GM21717 (cell line): ENCODE measurements around the gene ITGB5.
"Not testable (repeated sequence)": the region's sequence is repeated elsewhere in the genome, so short reads cannot be mapped to it uniquely, and the experiment has no call there.

Experiments
- ATAC-seq: cut with Tn5 transposase; IDR thresholded peaks from one replicate; pipeline ENCODE4 v1.9.1; 2021; ENCODE audit warnings: mild to moderate bottlenecking, moderate library complexity; ENCODE audit not compliant: unreplicated experiment

ITGB5 gene

DNA sequence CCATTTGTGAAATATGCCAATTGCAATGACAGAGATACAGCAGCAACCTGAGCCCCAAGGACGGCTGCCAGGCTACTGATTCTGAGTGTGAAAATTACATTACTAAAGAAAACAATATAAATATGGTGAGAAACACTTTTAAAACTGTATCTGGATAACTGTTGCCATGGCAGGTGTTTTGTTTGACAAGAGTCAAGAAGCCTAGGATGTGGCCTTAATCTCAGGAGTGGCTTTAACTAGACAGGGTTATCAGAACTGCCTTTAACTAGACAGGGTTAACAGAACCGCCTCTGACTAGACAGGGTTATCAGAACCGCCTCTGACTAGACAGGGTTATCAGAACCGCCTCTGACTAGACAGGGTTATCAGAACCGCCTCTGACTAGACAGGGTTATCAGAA, 98.1 kb downstream of the ITGB5 start:
- not testable (repeated sequence) for ATAC-seq

DNA sequence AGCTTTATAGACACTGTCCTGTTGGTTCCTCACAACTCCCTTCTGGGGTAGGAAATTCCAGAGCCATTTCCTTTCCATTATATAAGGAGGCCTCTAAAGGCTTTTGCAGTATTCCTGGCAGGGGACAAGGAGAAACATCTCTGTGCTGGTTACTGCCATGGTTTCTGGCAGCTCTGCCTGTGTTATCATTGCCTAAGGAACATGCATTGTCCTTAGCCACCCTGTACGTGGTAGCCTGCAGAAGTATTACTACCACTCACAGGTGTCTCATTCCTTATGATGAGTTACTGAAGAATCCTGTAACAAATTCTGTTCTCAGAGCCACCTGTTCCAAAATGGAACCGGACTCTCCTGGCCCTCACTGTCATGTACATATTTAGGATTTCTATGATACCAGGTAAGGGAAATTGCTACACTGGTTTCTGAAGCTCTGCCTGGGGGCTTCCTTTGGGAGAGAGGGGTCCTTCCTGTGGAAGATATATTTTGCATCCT, 98.9 kb downstream of the ITGB5 start:
- no peak for ATAC-seq

DNA sequence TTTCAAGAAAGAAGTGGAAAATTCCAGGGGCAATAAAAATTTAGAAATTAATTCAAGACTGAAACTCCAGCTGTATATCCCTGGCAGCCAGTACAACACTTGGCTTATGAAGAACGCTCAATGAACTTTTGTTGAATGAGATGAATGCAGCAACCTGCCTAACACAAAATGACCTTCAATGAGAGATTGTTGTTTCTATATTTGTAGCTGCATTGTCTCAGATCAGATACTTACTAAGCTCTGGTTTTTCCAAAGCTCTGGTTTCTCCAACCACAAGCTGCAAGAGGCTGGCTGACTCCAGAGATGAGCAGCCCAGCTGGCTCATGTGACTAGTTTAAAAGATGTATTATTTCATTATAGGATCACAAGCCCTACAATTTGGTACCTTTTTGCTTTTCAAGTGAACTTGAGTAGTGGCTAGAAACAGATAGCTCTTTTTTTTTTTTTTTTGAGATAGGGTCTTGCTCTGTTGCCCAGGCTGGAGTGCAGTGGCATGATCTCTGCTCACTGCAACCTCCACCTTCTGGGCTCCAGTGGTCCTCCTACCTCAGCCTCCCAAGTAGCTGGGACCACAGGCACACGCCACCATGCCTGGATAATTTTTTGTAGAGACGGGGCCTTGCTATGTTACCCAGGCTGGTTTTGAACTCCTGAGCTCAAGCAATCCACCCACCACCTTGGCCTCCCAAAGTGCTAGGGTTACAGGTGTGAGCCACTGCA, 99.5 kb downstream of the ITGB5 start:
- no peak for ATAC-seq

DNA sequence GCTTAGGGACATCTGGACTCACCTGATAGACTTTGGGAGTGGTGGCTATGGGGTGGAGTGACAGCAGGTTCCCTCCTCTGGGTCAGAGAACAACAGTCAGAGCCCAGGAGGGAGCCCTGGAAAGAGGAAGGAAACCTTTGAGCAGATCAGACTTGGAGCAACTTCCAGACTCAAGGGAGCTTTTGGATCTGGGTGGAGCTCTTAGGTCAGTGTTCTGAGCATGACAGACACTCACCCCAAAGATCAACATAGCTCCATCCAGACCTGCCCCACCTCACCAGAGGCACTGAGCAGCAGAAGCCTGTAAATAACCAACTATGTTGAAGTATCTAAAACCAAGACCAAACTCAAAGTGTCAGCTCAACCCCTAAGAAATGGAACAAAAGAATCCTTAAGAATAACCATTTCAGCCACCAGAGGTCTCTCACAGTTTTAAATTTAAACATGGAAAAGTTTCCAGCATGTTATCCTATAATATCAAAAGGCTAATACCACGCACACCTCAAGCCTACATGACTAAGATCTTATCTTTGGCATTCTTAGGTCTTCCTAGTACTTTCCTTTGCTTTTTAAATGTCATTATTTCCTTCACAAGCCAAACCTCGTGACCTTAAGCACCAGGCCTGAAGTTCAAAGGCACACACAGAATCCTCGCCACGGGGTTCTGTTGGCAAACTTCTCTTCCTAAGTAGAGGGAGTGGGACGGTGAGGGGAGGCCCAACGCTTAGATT, 100.5 kb downstream of the ITGB5 start:
- ATAC-seq: no peak

DNA sequence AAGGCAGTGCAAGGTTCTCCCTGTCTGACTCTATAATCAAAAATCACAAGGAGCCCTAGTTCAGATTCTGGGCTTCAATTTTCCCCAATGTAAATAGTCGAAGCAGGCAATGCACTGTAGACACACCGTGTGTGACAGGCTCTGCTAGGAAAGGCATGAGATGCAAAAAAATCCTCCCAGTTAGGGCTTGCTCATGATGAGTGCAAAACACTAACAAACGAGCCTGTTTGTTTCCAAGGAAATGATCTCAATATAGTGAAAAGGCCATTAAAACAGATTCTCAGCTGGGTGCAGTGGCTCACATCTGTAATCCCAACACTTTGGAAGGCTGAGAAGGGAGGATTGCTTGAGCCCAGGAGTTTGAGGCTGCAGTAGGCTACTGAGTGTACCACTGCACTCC, 101.2 kb downstream of the ITGB5 start:
- no peak for ATAC-seq

DNA sequence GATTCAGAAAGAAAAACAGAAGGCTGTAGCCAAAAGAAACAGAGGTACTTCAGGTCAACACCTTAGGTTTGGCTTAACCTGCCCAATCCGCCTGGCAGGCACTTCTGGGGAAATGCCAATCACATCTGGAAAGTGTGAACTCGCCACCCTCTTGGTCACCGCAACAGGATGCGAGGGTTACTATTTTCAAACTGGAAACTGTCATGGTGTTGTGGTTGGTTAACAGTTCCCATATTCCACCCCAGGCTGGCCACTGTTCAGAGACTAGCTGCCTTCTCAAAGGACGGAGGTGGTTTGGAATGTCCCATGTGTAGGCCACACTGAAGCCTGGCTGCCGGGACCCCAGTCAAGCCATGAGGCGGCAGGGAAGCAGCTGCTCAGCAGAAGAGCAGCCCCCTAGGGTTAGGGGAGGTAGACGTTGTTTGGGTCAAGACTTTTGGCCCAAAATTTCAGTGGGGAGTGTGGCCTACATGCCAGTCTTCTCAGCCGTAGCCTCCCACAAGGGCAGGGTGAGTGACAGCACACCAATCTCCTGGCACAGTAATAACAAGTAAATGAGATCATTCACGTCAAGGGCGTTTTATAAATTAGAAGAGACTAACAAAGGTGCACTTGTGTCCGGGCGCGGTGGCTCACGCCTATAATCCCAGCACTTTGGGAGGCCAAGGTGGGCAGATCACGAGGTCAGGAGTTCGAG, 102.3 kb downstream of the ITGB5 start:
- ATAC-seq: peak; percentile 66

DNA sequence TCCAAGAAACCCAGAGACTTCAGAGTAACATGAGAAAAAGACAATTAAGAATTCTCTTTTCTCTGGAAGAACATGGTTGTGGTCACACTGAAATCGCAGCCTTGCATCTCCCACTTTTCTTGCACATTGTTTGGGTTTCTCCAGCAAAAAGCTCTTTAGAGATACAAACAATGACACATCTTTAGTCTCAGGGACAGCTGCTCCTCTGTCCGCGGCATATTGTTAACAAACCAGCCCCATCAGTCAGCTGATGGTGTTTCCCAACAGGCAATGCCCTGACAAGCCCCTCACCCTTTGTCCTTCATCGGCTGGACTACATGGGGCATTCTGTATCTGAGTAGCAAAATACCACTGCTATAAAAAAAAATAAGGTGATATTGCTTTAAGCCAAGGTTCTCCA, 103.5 kb downstream of the ITGB5 start:
- no peak for ATAC-seq

DNA sequence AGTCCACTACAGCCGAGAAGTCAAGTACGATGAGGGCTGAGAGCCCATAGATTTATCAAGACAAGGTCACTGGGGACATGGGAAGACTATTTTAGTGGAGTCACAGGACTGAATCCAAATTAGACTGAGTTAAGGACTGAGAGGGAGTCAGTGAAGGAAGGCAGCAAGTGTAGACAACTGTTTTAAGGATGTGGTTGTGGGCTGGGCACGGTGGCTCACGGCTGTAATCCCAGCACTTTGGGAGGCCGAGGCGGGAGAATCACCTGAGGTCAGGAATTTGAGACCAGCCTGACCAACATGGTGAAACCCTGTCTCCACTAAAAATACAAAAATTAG, 104.8 kb downstream of the ITGB5 start:
- ATAC-seq: not testable (repeated sequence)

DNA sequence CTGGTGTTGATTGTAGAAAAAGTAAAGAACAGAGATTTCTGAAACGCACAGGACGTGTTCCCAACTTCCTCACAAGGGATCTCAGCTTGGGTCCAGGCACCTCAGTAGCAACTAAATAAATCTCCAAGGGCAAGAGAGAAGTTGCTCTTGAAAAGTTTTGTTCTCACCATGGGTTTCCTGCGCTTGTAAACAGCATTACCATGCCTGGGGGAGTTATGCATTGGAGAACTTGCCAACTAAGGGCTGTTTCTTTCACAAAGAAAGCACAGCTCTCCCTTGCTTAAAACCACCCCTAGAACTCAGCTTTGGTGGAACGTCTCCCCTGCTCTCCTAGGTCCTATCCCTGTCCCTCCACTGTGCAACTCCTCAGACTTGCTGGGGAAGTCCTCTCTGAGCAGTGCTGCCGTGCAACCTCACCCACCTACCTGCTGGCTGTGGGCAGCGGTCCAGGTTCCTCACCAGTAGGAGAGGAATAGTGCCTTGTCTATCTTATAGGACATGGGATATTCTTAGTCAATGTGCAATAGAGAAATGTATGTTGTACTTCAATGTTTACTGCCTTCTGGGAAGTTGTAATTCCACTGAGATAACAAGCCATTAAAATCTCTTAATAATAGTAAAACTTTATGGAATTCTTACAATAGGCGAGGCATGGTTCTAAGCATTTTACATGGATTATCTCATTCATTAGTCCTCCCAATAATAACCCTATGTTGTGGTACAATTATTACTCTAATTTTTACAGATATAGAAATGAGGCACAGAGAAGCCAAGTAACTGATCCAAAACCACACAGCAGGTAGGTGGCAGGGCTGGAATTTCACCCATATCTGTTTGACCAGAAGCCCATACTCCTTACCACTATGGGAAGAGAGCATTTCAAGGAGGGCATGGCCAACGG, 105.4 kb downstream of the ITGB5 start:
- ATAC-seq: no peak

DNA sequence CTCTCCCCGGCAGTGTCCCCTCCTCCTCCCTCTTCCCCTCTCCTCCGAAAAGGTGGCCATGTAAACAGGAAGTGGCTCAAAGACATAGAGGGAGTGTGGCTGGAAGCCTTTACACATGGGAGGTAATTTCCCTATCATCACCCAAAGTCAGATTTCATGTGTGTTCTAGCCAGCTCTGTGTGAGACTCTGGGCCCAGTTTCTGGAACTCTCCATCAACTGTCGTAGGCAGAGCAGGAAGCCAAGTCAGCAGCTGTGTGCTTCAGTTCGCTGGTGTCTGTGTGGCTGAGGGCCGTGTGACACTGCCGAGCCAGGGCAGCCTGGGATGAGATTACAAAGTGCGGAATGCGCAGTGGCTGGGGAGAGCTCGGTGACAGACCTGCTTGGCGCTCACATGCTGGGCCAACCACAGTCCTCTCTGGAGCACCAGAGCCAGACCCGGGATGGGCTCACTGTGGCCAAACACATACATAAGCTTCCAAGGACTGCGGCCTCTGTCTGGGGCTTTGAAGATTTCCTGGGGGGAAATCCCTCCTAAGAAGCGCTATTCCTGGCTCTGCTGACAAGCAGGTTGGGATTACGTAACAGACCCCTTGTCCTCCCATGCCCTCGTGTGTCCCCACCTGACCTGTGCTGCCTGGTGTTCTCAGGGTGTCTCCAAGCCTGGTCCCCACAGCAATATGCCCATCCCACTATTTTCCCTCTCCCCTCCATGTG, 106.2 kb downstream of the ITGB5 start:
- ATAC-seq: no peak

DNA sequence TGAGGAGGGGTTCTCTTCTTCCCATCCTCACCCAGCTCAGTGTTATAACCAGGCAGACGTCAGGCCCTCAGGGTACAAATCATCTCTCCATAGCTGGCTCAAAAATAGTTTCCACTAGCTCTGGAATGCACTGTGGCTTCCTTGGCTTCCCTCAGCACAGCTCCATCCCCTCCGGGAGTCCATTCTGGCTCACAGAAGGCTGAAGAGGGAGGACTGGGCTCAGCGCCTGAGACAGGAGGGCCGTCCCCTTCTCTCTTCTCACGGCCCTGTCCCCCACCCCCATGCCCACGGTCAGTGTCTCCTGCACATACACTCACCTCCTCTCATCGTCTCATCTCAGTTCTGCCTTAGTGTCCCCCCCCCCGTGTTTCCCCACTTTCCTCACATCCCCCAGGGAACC, 106.8 kb downstream of the ITGB5 start:
- no peak for ATAC-seq

DNA sequence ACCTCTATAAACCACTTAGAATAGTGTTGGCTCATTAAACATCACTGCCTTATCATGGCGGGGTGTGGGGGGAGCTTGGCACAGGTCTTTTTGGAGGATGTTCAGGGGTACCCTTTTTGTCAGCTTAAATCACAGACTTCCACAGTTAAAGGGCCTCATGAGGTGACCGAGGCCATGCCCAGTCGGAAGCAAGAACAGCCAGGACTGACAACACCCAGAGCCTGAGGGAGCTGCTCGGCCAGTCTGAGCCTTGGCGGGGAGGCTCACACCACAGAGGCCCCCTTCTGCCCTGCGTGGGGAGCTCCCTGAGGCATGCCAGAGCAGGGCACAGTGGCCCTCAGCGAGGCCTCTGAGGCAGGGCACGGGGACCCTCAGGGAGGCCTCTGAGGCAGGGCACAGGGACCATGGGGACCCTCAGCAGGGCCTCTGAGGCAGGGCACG, 107.4 kb downstream of the ITGB5 start:
- ATAC-seq: no peak

DNA sequence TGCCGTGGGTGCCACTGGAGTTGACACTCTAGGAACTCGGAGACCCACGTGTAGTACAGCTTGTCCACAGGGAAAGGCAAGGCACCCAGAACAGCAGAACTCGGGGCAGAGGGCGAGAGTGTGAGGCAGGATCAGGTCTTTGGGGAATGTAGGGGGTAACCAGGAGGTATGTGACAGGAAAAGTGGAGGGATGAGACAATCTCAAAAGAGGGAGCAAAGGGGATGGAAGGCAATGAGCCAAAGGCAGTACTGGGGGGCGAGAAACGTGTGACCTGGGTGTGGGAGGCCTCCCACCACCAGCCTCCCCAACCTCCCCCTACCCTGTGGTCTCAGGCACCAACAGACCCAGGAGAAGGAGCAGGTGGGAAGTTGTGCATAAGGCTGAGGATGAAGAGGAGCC, 108.0 kb downstream of the ITGB5 start:
- no peak for ATAC-seq

DNA sequence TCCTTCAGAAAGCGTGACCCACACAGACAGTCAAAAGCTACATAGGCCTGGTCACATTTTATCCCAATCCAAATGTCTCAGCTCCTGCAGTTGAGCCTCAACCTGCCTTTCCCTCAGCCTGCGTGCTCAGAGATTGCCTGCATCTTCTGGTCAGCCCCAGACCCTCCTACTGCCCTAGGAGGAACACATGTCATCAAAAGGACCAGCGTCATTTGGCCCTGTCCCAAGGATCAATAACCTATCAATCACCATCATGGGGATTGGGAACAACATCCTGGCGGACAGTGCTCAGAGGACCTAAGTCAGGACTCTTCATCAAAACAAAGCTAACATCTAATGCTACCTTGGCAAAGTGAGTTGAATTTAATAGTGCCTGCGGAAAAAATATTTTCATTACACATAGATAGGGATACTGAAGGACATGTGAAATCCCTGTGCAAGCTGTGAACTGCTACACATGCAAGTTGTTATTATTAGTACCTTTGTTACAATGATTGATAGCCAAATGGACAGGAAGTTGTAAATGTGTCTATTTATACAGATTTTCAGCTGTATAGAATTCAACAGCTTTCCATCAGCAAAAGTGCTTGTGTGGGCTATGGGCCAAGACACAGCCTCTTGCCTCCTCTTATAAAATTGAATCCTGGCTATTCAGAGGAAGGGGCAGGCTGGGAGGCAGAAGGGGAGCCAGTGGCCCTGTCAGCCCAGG, 109.2 kb downstream of the ITGB5 start:
- ATAC-seq: no peak

DNA sequence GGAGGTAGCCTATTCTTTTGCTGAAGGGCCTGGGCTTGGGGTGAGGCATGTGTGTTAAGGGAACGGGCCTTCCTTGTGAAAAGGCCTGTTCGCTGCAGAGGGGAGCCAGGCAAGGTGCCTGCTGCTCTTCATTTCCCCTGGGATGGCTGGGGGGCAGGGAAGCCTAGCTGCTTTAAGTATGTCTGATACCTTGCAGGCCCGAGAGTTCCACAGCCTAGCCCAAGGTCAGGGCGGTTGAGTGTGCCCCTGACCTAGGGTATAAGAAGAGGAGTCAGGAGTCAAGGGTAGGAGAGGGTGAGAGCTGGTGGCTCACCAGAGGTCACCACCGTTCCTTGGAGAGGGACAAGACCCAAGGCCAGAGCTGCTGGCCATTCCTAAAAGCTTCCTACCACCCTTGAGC, 110.3 kb downstream of the ITGB5 start:
- no peak for ATAC-seq

DNA sequence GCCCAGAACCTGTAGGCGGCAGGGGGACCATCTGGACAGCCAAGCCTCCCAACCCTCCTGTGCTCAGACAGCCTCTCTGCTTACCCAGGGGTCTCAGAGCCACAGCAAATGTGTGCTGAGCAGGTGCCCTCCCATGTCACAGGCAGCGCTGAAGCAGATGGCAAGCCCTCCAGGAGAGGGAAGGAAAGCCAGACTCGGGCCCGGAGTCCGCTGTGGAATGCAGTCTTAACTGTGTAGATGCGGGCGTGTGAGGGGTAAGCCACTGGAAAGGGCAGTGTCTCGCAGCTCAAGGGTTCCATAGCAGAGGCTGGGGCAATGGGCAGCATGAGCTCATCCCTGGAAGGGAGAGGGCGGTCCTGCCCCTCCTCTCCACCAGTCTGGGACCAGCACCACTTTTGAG, 111.3 kb downstream of the ITGB5 start:
- no peak for ATAC-seq

DNA sequence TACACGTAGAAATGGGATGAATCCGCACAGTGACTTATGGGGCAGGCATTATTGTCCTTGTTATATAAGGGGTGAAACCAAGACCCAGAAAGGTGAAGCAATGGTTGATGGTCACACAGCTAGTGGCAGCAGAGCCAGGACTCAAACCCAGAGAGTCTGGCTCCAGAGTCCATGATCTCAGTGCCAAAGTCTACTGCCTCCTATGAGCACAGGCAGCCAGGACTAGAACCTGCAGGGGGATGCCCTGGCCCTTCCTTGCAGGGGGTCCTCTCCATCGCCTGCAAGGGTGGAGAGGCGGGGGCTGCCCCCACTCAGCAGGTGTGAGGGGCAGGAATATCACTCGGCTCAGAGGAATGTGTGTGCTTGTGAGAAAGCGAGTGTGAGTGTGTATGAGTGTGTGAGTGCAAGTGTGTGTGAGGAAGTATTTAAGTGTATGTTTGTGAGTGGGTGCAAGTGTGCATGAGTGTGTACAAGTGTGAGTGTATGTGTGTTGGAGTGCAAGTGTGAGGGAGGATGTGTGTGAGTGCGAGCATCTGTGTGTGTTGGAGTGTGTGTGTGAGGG, 112.2 kb downstream of the ITGB5 start:
- no peak for ATAC-seq

DNA sequence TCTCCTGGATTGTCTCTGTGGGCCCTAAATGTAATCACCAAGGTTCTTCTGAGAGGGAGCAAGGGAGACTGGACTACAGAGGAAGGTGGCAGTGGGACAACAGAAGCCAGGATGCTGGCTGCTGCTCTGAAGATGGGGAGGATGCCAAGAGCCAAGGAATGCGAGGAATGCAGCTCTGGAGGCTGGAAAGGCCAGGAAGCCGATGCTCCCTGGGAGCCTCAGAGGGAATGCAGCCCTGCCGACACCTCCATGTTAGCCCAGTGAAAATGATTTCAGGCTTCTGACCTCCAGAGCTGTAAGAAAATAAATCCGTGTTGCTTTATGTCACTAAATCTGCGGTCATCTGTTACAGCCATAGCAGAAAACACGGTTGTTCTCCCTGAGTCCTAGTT, 112.8 kb downstream of the ITGB5 start:
- ATAC-seq: no peak
